Keratinocyte (primary cell): ENCODE data around the gene GIPC3.

Source experiments
- CTCF ChIP-seq, 3 experiments: IDR thresholded peaks in 1 of 3; conservative IDR thresholded peaks in 1 of 3; optimal IDR thresholded peaks in 1 of 3; 2 replicates in 2 of 3; 3 replicates in 1 of 3; pipeline versions ENCODE3 to v1.5.1; 2011; ENCODE audit warnings: low read length in 3 of 3, mild to moderate bottlenecking in 3 of 3, moderate library complexity in 2 of 3, control low read depth in 1 of 3, inconsistent platforms in 1 of 3; ENCODE audit not compliant: insufficient read depth in 2 of 3; ENCODE audit errors: extremely low read depth in 1 of 3
- EZH2 ChIP-seq: IDR thresholded peaks from one replicate; pipeline ENCODE4 v1.6.1; 2012; ENCODE audit warnings: inconsistent platforms, mild to moderate bottlenecking, low read length, moderate library complexity

- TF ChIP-seq CTCF (optimal IDR thresholded peaks at IDR 0.05 in 1 of 3, IDR thresholded peaks at IDR 0.05 in 1 of 3, conservative IDR thresholded peaks at IDR 0.05 in 1 of 3; ENCODE audit: extremely low read depth in 1 of 3, insufficient read depth in 2 of 3, low read length in 3 of 3), result no peak
- TF ChIP-seq EZH2, result no peak
Observed at GRCh38 chr19:3572855-3573161, 12.5 kb upstream of the GIPC3 start, which contains the start of gene HMG20B.
